GM21737 (cell line): ENCODE data around the gene CEMIP2.
"Not testable (repeated sequence)": the region's sequence is repeated elsewhere in the genome, so short reads cannot be mapped to it uniquely, and the experiment has no call there.

Experiments used
- ATAC-seq: cut with Tn5 transposase; IDR thresholded peaks from one replicate; pipeline ENCODE4 v1.9.1; 2021; ENCODE audit warnings: mild to moderate bottlenecking, moderate library complexity; ENCODE audit not compliant: unreplicated experiment

Gene CEMIP2

GRCh38 chr9:71710856-71711255 is 57.5 kb downstream of the CEMIP2 start:
- ATAC-seq = no peak

- ATAC-seq = no peak
These were observed 58.1 kb downstream of the CEMIP2 start for GRCh38 chr9:71710201-71710600.

GRCh38 chr9:71709384-71709783 is 58.9 kb downstream of the CEMIP2 start:
- ATAC-seq = no peak

GRCh38 chr9:71706176-71706575 is 62.1 kb downstream of the CEMIP2 start:
- ATAC-seq = no peak

GRCh38 chr9:71704796-71705195 is 63.5 kb downstream of the CEMIP2 start:
- no peak for ATAC-seq

- no peak for ATAC-seq
These were observed 65.0 kb downstream of the CEMIP2 start for GRCh38 chr9:71703172-71703872.

GRCh38 chr9:71697882-71698281 is 70.4 kb downstream of the CEMIP2 start:
- ATAC-seq = no peak

- no peak for ATAC-seq
These were observed 74.0 kb downstream of the CEMIP2 start for GRCh38 chr9:71694332-71694731.

GRCh38 chr9:71693607-71694006 is 74.7 kb downstream of the CEMIP2 start:
- ATAC-seq = no peak

GRCh38 chr9:71692337-71692736 is 76.0 kb downstream of the CEMIP2 start:
- ATAC-seq = no peak

- ATAC-seq = not testable (repeated sequence)
These were observed 76.7 kb downstream of the CEMIP2 start for GRCh38 chr9:71691576-71691975.

- ATAC-seq = no peak
These were observed 77.5 kb downstream of the CEMIP2 start for GRCh38 chr9:71690689-71691435.

- no peak for ATAC-seq
These were observed 78.1 kb downstream of the CEMIP2 start for GRCh38 chr9:71690063-71690688.

- ATAC-seq = no peak
These were observed 80.6 kb downstream of the CEMIP2 start for GRCh38 chr9:71687676-71688075.

- no peak for ATAC-seq
These were observed 82.3 kb downstream of the CEMIP2 start for GRCh38 chr9:71685988-71686387.

- ATAC-seq = no peak
These were observed 82.9 kb downstream of the CEMIP2 start for GRCh38 chr9:71685394-71685793.

GRCh38 chr9:71684566-71684965 is 83.7 kb downstream of the CEMIP2 start:
- ATAC-seq = no peak

GRCh38 chr9:71683598-71684235 is 84.6 kb downstream of the CEMIP2 start:
- no peak for ATAC-seq

- ATAC-seq = no peak
These were observed 86.5 kb downstream of the CEMIP2 start for GRCh38 chr9:71681708-71682272.

- no peak for ATAC-seq
These were observed 87.1 kb downstream of the CEMIP2 start for GRCh38 chr9:71681104-71681707.
